Measurements from ENCODE around the gene SCGB1C1. TPM values are rescaled to one million over a fixed set of nuclear protein-coding genes. Genes with fewer than 3 reads are reported as not detected.
"Not testable (repeated sequence)": the region's sequence is repeated elsewhere in the genome, so short reads cannot be mapped to it uniquely, and the experiment has no call there.

Gene SCGB1C1
- total RNA-seq = not detected
- long read RNA-seq = 0 reads

GRCh38 chr11:192674-193128 is at the start of gene SCGB1C1:
SCGB1C1 (plus strand) TSS chr11:193078; CDS start chr11:193100, 22 bp downstream.
- intact Hi-C loops (cut with micrococcal nuclease); DNase-seq; ATAC-seq: not testable (repeated sequence)

- intact Hi-C loops (cut with micrococcal nuclease); DNase-seq; ATAC-seq: not testable (repeated sequence)
Measured at GRCh38 chr11:180242-180641, 12.6 kb upstream of the SCGB1C1 start.

GRCh38 chr11:189200-189783 is 3.6 kb upstream of the SCGB1C1 start:
- ATAC-seq = peak; percentile 63
- intact Hi-C loops (cut with micrococcal nuclease) = not testable (repeated sequence)

DNA sequence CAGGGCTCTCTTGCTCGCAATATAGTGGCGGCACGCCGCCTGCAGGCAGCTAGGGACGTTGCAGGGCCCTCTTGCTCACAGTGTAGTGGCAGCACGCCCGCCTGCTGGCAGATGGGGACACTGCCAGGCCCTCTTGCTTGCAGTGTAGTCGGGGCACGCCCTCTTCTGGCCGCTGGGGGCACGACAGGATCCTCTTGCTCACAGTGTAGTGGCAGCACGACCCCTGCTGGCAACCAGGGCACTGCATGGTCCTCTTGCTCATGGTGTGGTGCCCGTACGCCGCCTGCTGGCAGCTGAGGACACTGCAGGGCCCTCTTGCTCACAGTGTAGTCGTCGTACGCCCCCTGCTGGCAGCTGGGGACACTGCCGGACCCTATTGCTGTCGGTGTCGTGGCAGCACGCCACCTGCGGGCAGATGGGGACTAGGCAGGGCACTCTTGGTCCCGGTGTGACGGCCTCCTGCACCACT is 3.0 kb upstream of the SCGB1C1 start:
- intact Hi-C loops (cut with micrococcal nuclease) = not testable (repeated sequence)
- peak; percentile 67 for ATAC-seq
- peak; percentile 34 for DNase-seq

More at GRCh38 chr11:189200-189783, 3.6 kb upstream of the SCGB1C1 start:
- DNase-seq = peak; percentile 32

GRCh38 chr11:190546-190945 is 2.3 kb upstream of the SCGB1C1 start:
- intact Hi-C loops (cut with micrococcal nuclease); ATAC-seq; DNase-seq: not testable (repeated sequence)

DNA sequence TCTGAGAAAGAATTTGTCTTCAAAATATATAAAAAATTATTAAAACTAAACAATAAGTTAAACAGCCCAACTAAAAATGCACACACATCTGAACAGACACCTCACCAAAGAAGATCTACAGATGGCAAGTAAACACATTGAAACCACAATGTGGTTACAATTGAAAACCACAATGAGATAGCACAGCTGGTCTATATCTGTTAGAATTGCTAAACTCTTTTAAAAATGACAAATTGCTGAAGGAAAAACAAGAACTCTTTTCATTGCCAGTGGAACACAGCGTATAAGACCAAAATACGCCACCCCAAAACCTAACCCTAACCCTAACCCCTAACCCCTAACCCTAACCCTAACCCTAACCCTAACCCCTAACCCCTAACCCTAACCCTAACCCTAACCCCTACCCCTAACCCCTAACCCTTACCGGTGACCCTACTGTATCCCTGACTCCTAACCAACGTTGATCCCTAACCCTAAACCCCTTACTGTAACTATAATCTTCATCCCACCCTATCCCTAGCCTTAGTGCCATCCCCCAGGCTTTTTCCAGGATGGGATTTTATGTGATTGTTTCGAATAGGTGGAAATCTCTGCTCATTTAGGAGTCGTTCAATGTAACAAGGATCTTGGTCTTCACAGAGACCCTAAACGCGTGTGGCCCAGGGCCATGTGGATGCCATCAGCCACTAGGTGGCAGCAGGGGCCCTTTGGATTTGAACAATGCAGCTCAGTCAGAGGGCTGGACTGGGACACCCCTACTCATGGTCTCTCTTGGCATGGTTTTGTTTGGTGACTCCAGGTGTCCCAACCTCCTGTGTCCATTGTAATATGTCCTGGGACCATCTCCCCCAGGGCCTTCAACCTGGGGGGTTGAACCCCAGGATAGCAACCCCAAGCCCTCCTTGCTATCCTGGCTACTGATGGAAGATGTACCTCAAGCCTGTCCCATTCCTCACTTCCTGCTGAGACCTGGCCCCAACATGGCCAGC is 1.1 kb upstream of the SCGB1C1 start:
- DNase-seq (peak; percentile 61), ATAC-seq (peak; percentile 60)

GRCh38 chr11:193481-193880 is 603 bp downstream of the SCGB1C1 start:
- ATAC-seq; DNase-seq; intact Hi-C loops (cut with micrococcal nuclease): not testable (repeated sequence)

More for the DNA sequence above, 1.1 kb upstream of the SCGB1C1 start:
- intact Hi-C loops (cut with micrococcal nuclease) = not testable (repeated sequence)

DNA sequence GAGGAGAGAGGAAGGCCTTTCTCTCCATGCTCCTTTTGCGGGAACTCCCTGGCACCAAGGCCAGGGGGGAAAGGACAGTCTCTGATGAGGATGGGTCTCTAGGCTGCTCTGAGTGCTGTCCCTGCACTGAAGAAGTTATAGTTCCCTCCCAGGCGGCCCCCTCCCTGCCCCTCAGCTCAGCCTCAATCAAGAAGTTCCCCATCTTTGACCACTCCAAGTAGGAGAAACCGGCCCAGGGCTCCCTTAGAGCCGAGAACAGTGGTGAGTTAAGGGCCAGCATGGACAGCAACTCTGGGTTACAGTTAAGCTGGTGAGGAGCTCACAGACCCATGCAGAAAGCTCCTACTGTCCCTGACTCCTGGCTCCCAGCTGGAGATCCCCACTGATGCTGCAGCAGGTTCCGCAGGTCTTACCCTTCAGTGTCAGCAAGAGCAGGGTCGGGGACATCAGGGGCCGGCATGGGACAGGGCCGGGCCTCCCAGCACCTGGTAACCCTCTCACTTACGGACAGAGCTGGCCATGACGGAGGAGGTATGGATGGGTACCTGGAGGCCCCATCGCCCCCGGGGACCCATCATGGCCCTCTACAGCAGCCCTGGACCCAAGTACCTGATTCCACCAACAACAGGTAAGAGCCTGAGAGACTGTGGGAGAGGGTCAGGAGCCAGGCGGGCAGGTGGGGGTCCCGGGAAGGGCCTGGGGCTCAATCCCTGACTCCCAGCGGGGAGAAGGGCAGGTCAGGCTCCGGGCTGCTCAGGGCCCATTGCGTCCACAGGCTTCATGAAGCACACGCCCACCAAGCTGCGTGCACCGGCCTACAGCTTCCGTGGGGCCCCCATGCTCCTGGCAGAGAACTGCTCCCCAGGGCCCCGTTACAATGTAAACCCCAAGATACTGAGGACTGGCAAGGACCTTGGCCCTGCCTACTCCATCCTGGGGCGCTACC is 4.2 kb downstream of the SCGB1C1 start:
- ATAC-seq = no peak
- peak; percentile 32 for DNase-seq

DNA sequence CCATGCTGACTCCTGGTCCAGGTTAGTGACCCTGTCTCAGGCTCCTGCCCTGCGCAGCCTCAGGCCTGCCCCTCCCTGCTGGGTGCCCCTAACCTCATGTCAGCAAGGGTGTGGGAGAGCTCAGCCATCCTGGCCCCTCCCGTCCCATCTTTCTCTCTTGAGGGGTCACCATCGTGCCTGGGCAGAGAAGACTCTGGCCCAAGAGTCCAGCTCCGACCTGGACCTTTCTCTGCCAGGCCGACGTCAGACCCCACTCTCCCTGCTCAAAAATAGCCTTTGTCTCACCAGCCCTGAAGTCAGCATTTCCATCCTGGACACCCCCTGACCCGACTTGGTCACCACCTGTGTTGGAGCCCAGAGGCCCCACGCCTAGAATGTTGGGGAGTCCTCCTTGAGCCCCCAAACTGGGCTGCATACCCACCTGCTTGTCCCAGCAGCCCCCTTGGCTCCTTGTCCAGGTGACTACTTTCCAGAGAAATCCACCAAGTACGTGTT is 4.9 kb downstream of the SCGB1C1 start:
- no peak for DNase-seq
- intact Hi-C loops (cut with micrococcal nuclease) = no loop called here
- no peak for ATAC-seq

More for the DNA sequence above, 4.2 kb downstream of the SCGB1C1 start:
- intact Hi-C loops (cut with micrococcal nuclease) = no loop called here

DNA sequence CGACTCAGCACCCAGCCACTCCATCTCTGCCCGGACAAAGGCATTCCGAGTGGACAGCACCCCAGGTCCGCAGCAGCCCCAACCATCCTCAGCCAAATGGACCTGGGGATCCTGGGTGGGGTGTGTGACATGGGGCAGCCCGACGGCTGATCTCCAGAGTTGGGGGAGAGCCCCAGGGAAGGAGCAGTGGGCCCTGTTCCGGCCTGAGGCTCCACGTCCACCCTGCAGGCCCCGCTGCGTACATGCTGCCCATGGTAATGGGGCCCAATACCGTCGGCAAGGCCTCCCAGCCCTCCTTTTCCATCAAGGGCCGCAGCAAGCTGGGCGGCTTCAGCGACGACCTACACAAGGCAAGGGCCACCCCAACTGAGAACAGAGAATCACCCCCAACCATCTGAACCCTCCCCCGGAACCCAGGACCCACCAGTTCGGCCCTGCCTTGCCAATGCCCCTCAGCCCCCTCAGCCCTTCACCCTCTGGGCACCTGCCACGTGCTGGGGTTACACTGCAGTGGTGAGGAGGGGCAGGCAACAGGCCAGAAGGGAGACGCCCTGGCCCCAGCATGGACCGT is 5.4 kb downstream of the SCGB1C1 start:
- intact Hi-C loops (cut with micrococcal nuclease) = no loop called here
- no peak for ATAC-seq

DNA sequence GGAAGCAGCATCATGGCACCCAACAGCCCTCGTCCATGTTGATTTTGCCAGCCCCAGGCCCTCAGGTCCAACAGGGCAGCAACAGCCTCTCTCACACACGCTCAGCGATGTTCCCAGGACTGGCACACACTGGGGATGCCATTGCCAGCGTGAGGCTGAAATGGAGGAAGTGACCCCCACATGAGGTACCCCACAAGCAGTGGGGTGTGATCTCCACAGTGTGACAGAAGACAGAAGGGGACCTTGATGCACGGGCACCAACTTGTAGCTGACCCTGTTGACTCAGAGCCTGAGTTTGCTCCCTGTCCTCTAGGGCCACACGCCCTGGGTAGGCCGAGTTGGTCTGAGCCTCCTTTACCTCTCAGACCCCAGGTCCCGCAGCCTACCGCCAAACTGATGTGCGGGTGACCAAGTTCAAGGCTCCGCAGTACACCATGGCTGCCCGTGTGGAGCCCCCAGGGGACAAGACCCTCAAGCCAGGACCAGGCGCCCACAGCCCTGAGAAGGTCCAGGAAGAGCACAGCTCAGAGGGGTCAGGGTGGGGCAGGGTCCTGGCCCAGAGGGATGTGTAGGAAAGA is 6.2 kb downstream of the SCGB1C1 start:
- peak; percentile 4 for ATAC-seq
- peak; percentile 38 for DNase-seq
- intact Hi-C loops (cut with micrococcal nuclease) = no loop called here

More for the DNA sequence above, 5.4 kb downstream of the SCGB1C1 start:
- DNase-seq = no peak

DNA sequence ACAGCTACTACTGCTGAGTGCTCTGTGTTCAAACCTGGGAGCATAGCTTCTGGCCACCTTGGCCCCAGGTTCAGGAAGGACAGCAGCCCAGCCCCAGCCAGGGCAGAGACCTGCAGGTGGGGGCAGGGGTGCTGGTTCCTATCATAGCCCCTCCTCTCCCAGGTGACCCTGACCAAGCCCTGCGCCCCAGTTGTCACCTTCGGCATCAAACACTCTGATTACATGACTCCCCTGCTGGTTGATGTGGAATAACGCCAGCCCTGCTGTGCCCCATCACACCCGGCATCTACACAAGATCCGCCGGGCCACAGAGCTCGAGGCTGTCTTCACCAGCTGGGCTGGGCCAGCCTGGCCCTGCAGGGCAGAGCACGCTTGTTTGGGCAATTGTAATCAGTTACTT is 6.9 kb downstream of the SCGB1C1 start:
- ATAC-seq = no peak
- DNase-seq = no peak
- intact Hi-C loops (cut with micrococcal nuclease) = loop anchor here (5.0 kb wide), 1 partner anchor 163 kb away; no protein-coding TSS in a partner anchor

GRCh38 chr11:200224-201003 is 7.5 kb downstream of the SCGB1C1 start:
- ATAC-seq (no peak), DNase-seq (no peak)
- intact Hi-C loops (cut with micrococcal nuclease) = loop anchor here (5.0 kb wide), 1 partner anchor 162 kb away; no protein-coding TSS in a partner anchor

- DNase-seq (no peak), ATAC-seq (no peak)
- intact Hi-C loops (cut with micrococcal nuclease) = loop anchor here (5.0 kb wide), 1 partner anchor 160 kb away; no protein-coding TSS in a partner anchor
Measured at GRCh38 chr11:201966-202365, 9.1 kb downstream of the SCGB1C1 start.

GRCh38 chr11:202490-202889 is 9.6 kb downstream of the SCGB1C1 start:
- DNase-seq (no peak), ATAC-seq (no peak)
- intact Hi-C loops (cut with micrococcal nuclease) = loop anchor here (5.0 kb wide), 1 partner anchor 160 kb away; no protein-coding TSS in a partner anchor

- ATAC-seq (no peak), DNase-seq (no peak)
- intact Hi-C loops (cut with micrococcal nuclease) = loop anchor here (5.0 kb wide), 1 partner anchor 159 kb away; no protein-coding TSS in a partner anchor
Measured at GRCh38 chr11:203056-203944, 10.4 kb downstream of the SCGB1C1 start.
